Gastroesophageal sphincter (tissue), 3 donors: ENCODE results near the gene ADD1.

Experiments used
- EP300 ChIP-seq: sonication (generic); formaldehyde crosslinking; IDR thresholded peaks from one replicate; pipeline ENCODE4 v1.6.1; 2017; ENCODE audit warnings: antibody characterized with exemption, mild to moderate bottlenecking
- POLR2A ChIP-seq, 2 donors: fragments of 450-650 bp; IDR thresholded peaks; one replicate each; pipeline ENCODE4 v1.6.1; 2017; ENCODE audit warnings: antibody characterized with exemption in 2 of 2, mild to moderate bottlenecking in 2 of 2, moderate library complexity in 1 of 2
- POLR2AphosphoS5 ChIP-seq: sonication (generic); formaldehyde crosslinking; IDR thresholded peaks from one replicate; pipeline ENCODE4 v1.6.1; 2017; ENCODE audit warnings: antibody characterized with exemption
- TF ChIP-seq, protein P1 (sequence below), 4 experiments: fragments of 200-600 bp in 2 of 4; fragments of 450-650 bp in 2 of 4; sonication (generic) in 1 of 4; IDR thresholded peaks; one replicate each; pipeline ENCODE4 v1.5.1; 2017 to 2019; ENCODE audit warnings: antibody characterized with exemption in 4 of 4, mild to moderate bottlenecking in 2 of 4, moderate library complexity in 2 of 4

DNA sequence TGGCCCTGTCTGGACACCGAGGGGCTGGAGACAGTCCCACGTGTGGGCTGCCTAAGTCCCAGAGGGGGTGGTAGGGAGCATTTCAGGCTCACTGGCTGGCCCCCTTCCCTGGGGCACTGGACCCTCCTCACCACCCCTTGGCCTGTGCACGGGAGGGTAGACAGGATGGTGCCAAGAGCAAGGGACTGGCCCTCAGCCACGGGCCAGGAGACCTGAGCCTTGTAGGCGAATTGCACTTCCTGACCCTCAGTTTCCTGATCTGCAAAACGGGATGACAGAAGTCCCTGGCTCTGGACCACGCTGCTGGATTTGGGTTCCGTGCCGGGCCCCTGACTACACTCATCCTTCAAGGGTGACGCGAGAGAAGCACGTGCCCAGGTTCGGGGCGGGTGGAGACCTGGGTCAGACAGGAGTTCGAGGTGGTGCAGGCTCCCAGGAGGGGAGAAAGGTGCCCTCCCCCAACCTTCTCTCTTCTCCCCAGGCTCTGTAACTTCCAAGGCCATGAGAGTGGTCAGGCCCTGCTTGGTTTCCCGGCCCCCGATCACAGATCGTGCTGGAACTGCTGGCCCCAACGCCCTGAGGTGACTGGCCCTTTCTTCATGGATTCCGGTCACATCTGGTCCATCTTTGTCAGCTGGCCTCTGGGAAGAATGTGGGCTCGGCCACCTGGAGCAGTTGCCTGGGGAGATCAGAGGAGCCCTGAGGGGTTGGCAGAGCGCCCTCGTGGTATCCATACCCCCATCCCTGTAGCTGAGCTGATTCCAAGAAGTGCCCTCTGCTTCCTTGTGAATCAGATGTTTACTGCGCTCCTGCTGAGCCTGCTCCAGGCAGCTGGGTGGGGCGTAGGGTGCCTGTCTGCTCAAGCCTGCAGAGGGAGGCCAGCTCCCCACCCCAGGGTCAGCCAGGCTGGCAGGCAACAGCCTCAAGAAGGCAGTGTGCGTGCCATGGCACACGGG is 47.5 kb upstream of the ADD1 start:
- TF ChIP-seq, protein P1, sequence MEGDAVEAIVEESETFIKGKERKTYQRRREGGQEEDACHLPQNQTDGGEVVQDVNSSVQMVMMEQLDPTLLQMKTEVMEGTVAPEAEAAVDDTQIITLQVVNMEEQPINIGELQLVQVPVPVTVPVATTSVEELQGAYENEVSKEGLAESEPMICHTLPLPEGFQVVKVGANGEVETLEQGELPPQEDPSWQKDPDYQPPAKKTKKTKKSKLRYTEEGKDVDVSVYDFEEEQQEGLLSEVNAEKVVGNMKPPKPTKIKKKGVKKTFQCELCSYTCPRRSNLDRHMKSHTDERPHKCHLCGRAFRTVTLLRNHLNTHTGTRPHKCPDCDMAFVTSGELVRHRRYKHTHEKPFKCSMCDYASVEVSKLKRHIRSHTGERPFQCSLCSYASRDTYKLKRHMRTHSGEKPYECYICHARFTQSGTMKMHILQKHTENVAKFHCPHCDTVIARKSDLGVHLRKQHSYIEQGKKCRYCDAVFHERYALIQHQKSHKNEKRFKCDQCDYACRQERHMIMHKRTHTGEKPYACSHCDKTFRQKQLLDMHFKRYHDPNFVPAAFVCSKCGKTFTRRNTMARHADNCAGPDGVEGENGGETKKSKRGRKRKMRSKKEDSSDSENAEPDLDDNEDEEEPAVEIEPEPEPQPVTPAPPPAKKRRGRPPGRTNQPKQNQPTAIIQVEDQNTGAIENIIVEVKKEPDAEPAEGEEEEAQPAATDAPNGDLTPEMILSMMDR (IDR thresholded peaks at IDR 0.05): no peak
- peak; percentile 35 for TF ChIP-seq POLR2AphosphoS5
- no peak for TF ChIP-seq EP300
- TF ChIP-seq POLR2A (IDR thresholded peaks at IDR 0.05): no peak
